B cell (primary cell): ENCODE results near the gene ILF3. TPM values are rescaled to one million over a fixed set of nuclear protein-coding genes. Genes with fewer than 3 reads are reported as not detected.

Source experiments
- ATAC-seq: fragments of 200-7000 bp; cut with Tn5 transposase; one replicate; pipeline ENCODE4 v1.10.0; 2021; ENCODE audit warnings: low read depth, mild to moderate bottlenecking, moderate number of reproducible peaks, moderate library complexity
- CTCF ChIA-PET: fragments of 350-600 bp; sonication (Branson Sonifier 250); formaldehyde crosslinking; loops from one replicate; lab custom pipeline; 2021; ENCODE audit warnings: antibody characterized with exemption, inconsistent platforms; lab: Charles Lee
- POLR2A ChIA-PET: fragments of 350-600 bp; sonication (Branson Sonifier 250); formaldehyde crosslinking; loops from one replicate; lab custom pipeline; 2021; ENCODE audit warnings: antibody characterized with exemption; lab: Charles Lee
- DNase-seq: peaks from one replicate; pipeline ENCODE4 v3.0.0; 2013
- H2AFZ ChIP-seq: 2 replicates; pipeline ENCODE4 v1.6.1; 2012; ENCODE audit warnings: mild to moderate bottlenecking, low read depth, low read length; ENCODE audit not compliant: insufficient read depth, poor library complexity, severe bottlenecking
- H3K27ac ChIP-seq, 2 donors: 1 replicate in 1 of 2; 2 replicates in 1 of 2; pipeline ENCODE4 v1.5.1; 2012 to 2013; ENCODE audit warnings: low read length in 2 of 2, mild to moderate bottlenecking in 2 of 2, moderate library complexity in 1 of 2
- H3K27me3 ChIP-seq, 4 experiments: fragments of 200-600 bp in 1 of 4; sonication (generic) in 1 of 4; replicated peaks in 1 of 4; 1 replicate in 2 of 4; 2 replicates in 2 of 4; pipeline versions ENCODE4 v1.6.1 to v1.7.0; 2013 to 2016; ENCODE audit warnings: low read length in 3 of 4, mild to moderate bottlenecking in 2 of 4, mixed read lengths in 1 of 4, moderate library complexity in 1 of 4; ENCODE audit not compliant: insufficient read depth in 4 of 4, control insufficient read depth in 3 of 4; ENCODE audit errors: control extremely low read depth in 1 of 4
- H3K36me3 ChIP-seq, 2 experiments: replicated peaks in 1 of 2; 1 replicate in 1 of 2; 2 replicates in 1 of 2; pipeline versions ENCODE4 v1.6.1 to v1.7.1; 2013; ENCODE audit warnings: low read length in 1 of 2; ENCODE audit not compliant: insufficient read depth in 2 of 2, control insufficient read depth in 1 of 2; ENCODE audit errors: control extremely low read depth in 1 of 2, extremely low read depth in 1 of 2
- H3K4me1 ChIP-seq, 2 donors: fragments of 200-600 bp in 1 of 2; sonication (generic) in 1 of 2; 1 replicate in 1 of 2; 2 replicates in 1 of 2; pipeline versions ENCODE4 v1.5.1 to v1.6.1; 2013 to 2017; ENCODE audit warnings: low read length in 2 of 2; ENCODE audit not compliant: control insufficient read depth in 2 of 2, insufficient read depth in 2 of 2
- H3K4me2 ChIP-seq: replicated peaks from 2 replicates; pipeline ENCODE3; 2012; ENCODE audit warnings: mild to moderate bottlenecking, low read depth, low read length; ENCODE audit not compliant: poor library complexity, severe bottlenecking
- H3K4me3 ChIP-seq, 5 experiments: fragments of 200-600 bp in 1 of 5; sonication (generic) in 1 of 5; 1 replicate in 3 of 5; 2 replicates in 2 of 5; pipeline versions ENCODE4 v1.5.1 to v1.7.0; 2011 to 2016; ENCODE audit warnings: low read length in 4 of 5, mild to moderate bottlenecking in 4 of 5, low read depth in 2 of 5, control low read depth in 1 of 5, moderate library complexity in 1 of 5; ENCODE audit not compliant: insufficient read depth in 1 of 5; ENCODE audit errors: control extremely low read depth in 1 of 5, extremely low read depth in 1 of 5
- H3K79me2 ChIP-seq: fragments of 200-600 bp; sonication (generic); one replicate; pipeline ENCODE4 v1.6.0; 2016; ENCODE audit warnings: low read length; ENCODE audit not compliant: control insufficient read depth, insufficient read depth
- H3K9ac ChIP-seq: fragments of 200-600 bp; sonication (generic); 2 replicates; pipeline ENCODE4 v1.6.1; 2017; ENCODE audit warnings: mild to moderate bottlenecking, low read length, moderate library complexity
- H3K9me3 ChIP-seq, 3 donors: one replicate each; pipeline versions ENCODE4 v1.6.1 to v1.7.1; 2013; ENCODE audit warnings: low read length in 2 of 3; ENCODE audit not compliant: control insufficient read depth in 2 of 3, insufficient read depth in 1 of 3; ENCODE audit errors: control extremely low read depth in 1 of 3
- H4K20me1 ChIP-seq: 2 replicates; pipeline ENCODE4 v1.6.0; 2012; ENCODE audit warnings: mild to moderate bottlenecking, low read length; ENCODE audit not compliant: insufficient read depth, control insufficient read depth, poor library complexity, severe bottlenecking
- H3K27ac Mint-ChIP-seq: one replicate; pipeline ENCODE4 v1.8.0; 2021; ENCODE audit warnings: mixed read lengths
- H3K27me3 Mint-ChIP-seq: one replicate; pipeline ENCODE4 v1.8.0; 2021; ENCODE audit warnings: mixed read lengths
- H3K4me1 Mint-ChIP-seq: one replicate; pipeline ENCODE4 v1.8.0; 2021; ENCODE audit warnings: mixed read lengths
- H3K4me3 Mint-ChIP-seq: one replicate; pipeline ENCODE4 v1.8.0; 2021; ENCODE audit warnings: mixed read lengths
- H3K9me3 Mint-ChIP-seq: one replicate; pipeline ENCODE4 v1.8.0; 2022; ENCODE audit warnings: mixed read lengths; ENCODE audit not compliant: insufficient read depth
- CTCF ChIP-seq: fragments of 200-600 bp; IDR thresholded peaks from one replicate; pipeline ENCODE4 v1.8.0; 2022; ENCODE audit warnings: antibody characterized with exemption, mild to moderate bottlenecking
- EZH2 ChIP-seq: IDR thresholded peaks from 2 replicates; pipeline ENCODE4 v1.6.1; 2012; ENCODE audit warnings: borderline replicate concordance, low read depth, mild to moderate bottlenecking, moderate library complexity, low read length; ENCODE audit not compliant: insufficient read depth, poor library complexity, severe bottlenecking
- WGBS: methylation state at CpG from one replicate; pipeline ENCODE4 v1.1.5; 2013; ENCODE audit warnings: missing lambda C conversion rate; ENCODE audit not compliant: insufficient coverage; 5-methylcytosine and 5-hydroxymethylcytosine counted together
- intact Hi-C: fragments of 100-400 bp; cut with micrococcal nuclease; formaldehyde crosslinking; loops from one replicate; pipeline ENCODE4 v1.10.0; 2022
- polyA plus RNA-seq: library from polyadenylated mRNA; depleted of rRNA; stranded (reverse); fragments of >200 nt; gene quantifications from 2 replicates; pipeline ENCODE4 v1.2.3, GENCODE V29; 2012
- total RNA-seq, 2 donors: library from RNA; stranded (reverse); fragments of 120-200 nt in 1 of 2; gene quantifications; 1 replicate in 1 of 2; 2 replicates in 1 of 2; pipeline versions ENCODE4 v1.2.3 to v1.2.4, GENCODE V29; 2013 to 2022

Gene ILF3
- total and polyA plus RNA-seq, 2 donors (not counting 1 experiment from before 2014, with no cell fraction given): 189 to 359 TPM

- Histone ChIP-seq H3K27ac (no peak overlapping the region), H3K9ac (no peak overlapping the region), H4K20me1 (peaks cover 75% of the 10 kb centered on the region), H3K4me1 (peaks cover 21 to 72% of the 10 kb centered on the region in 2 donors), H2AFZ (no peak overlapping the region), H3K27me3 (no peaks in the 10 kb centered on the region), H3K9me3 (no peaks in the 10 kb centered on the region), H3K36me3 (peaks cover 3 to 26% of the 10 kb centered on the region in 2 experiments), H3K79me2 (peaks cover 97% of the 10 kb centered on the region), H3K4me2 (no peak overlapping the region), H3K4me3 (no peak overlapping the region)
- intact Hi-C loops: no loop called here
- no peaks in the 10 kb centered on the region for H3K27me3 Mint-ChIP-seq
- WGBS: over 99% methylated on average over 14 of the region's 15 CpGs
- POLR2A ChIA-PET: interaction anchor here (1.0 to 1.8 kb wide), 2 partner anchors 9 to 10 kb away, joined by 3 to 4 read pairs; no protein-coding TSS in a partner anchor
- no peaks in the 10 kb centered on the region for H3K9me3 Mint-ChIP-seq
- TF ChIP-seq EZH2 (no peak), CTCF (no peak)
- no peak overlapping the region for H3K4me3 Mint-ChIP-seq
- H3K27ac Mint-ChIP-seq: peak overlapping the region; percentile 37
- H3K4me1 Mint-ChIP-seq: peaks cover 48% of the 10 kb centered on the region
- CTCF ChIA-PET: interaction anchor here (1.0 to 2.4 kb wide), 4 partner anchors 9 to 71 kb away, joined by 3 to 9 read pairs (median 5); no protein-coding TSS in a partner anchor
- no peak for DNase-seq
- ATAC-seq: no peak
Observed at GRCh38 chr19:10612499-10613119, 41.5 kb upstream of the ILF3 start.

- no peak overlapping the region for H2AFZ ChIP-seq
- WGBS: 56% methylated on average over 8 of the region's 14 CpGs
- H3K27me3 ChIP-seq: no peaks in the 10 kb centered on the region
- H3K27ac ChIP-seq: peak overlapping the region; percentile 11 to 49
- Mint-ChIP-seq H3K4me1 (peaks cover 46% of the 10 kb centered on the region), H3K9me3 (no peaks in the 10 kb centered on the region), H3K27me3 (no peaks in the 10 kb centered on the region), H3K4me3 (peak overlapping the region; percentile 76), H3K27ac (peak overlapping the region; percentile 90)
- peak overlapping the region; percentile 48 for H3K4me2 ChIP-seq
- intact Hi-C loops: loop anchor here (5.0 kb wide), 1 partner anchor 33 kb away; no protein-coding TSS in a partner anchor
- H3K4me3 ChIP-seq: peak overlapping the region in 2 of 5 experiments; percentile 32 to 38
- H3K4me1 ChIP-seq: peaks cover 18 to 57% of the 10 kb centered on the region in 2 donors
- DNase-seq (peak; percentile 66), ATAC-seq (peak; percentile 56)
- CTCF ChIA-PET: interaction anchor here (0.6 to 3.8 kb wide), 5 partner anchors 19 to 87 kb away, joined by 3 to 37 read pairs (median 4); no protein-coding TSS in a partner anchor
- H4K20me1 ChIP-seq: peaks cover 89% of the 10 kb centered on the region
- POLR2A ChIA-PET: interaction anchor here (0.6 to 1.0 kb wide), 3 partner anchors 11 to 190 kb away, joined by 3 to 4 read pairs (median 4); no protein-coding TSS in a partner anchor
- peaks cover 4 to 40% of the 10 kb centered on the region in 2 experiments for H3K36me3 ChIP-seq
- no peak for TF ChIP-seq CTCF
- no peak for TF ChIP-seq EZH2
- H3K9ac ChIP-seq: peak overlapping the region; percentile 35
- H3K9me3 ChIP-seq: no peaks in the 10 kb centered on the region
- peaks cover 98% of the 10 kb centered on the region for H3K79me2 ChIP-seq
Observed at GRCh38 chr19:10615429-10616023, 38.6 kb upstream of the ILF3 start.
